Panc1 (cell line): ENCODE measurements around the gene RAB5A.

Experiments
- POLR2AphosphoS5 ChIP-seq: IDR thresholded peaks from 2 replicates; pipeline ENCODE4 v1.6.1; 2012; ENCODE audit warnings: mild to moderate bottlenecking, low read depth, low read length, moderate library complexity
- TCF7L2 ChIP-seq: IDR thresholded peaks from 2 replicates; pipeline ENCODE4 v1.6.1; 2011; ENCODE audit warnings: mild to moderate bottlenecking, low read depth, low read length, inconsistent platforms
- TF ChIP-seq, protein P1 (sequence below): fragments of 450-650 bp; IDR thresholded peaks from 2 replicates; pipeline ENCODE4 v1.5.1; 2017; ENCODE audit warnings: mild to moderate bottlenecking
- TF ChIP-seq, protein P2 (sequence below), 2 experiments: IDR thresholded peaks; 2 replicates each; pipeline ENCODE4 v1.6.1; 2011 to 2012; ENCODE audit warnings: low read depth in 2 of 2, control low read depth in 1 of 2, low read length in 1 of 2, mild to moderate bottlenecking in 1 of 2, moderate library complexity in 1 of 2; ENCODE audit not compliant: insufficient read depth in 1 of 2

DNA sequence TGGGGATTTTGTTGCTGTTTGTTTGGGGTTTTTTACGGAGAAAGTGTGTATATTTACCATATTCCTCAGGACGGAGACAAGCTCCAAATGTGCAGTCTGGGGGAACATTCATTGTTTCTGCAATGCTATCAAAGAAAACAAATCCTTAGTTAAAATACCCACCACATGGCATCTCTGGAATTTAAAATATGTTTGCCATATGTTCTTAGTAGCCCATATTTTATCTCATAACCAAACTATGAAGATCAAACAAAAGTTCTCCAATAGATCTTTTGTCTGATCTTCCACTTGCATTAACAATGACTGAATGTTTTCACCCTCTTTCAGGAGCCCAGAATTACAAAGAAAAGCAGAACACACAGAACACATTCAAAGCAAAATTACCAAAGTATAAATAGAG lies 48.2 kb upstream of the RAB5A start:
- TF ChIP-seq, protein P1, sequence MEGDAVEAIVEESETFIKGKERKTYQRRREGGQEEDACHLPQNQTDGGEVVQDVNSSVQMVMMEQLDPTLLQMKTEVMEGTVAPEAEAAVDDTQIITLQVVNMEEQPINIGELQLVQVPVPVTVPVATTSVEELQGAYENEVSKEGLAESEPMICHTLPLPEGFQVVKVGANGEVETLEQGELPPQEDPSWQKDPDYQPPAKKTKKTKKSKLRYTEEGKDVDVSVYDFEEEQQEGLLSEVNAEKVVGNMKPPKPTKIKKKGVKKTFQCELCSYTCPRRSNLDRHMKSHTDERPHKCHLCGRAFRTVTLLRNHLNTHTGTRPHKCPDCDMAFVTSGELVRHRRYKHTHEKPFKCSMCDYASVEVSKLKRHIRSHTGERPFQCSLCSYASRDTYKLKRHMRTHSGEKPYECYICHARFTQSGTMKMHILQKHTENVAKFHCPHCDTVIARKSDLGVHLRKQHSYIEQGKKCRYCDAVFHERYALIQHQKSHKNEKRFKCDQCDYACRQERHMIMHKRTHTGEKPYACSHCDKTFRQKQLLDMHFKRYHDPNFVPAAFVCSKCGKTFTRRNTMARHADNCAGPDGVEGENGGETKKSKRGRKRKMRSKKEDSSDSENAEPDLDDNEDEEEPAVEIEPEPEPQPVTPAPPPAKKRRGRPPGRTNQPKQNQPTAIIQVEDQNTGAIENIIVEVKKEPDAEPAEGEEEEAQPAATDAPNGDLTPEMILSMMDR = no peak
- TF ChIP-seq POLR2AphosphoS5 (no peak), TCF7L2 (no peak)
- TF ChIP-seq, protein P2, sequence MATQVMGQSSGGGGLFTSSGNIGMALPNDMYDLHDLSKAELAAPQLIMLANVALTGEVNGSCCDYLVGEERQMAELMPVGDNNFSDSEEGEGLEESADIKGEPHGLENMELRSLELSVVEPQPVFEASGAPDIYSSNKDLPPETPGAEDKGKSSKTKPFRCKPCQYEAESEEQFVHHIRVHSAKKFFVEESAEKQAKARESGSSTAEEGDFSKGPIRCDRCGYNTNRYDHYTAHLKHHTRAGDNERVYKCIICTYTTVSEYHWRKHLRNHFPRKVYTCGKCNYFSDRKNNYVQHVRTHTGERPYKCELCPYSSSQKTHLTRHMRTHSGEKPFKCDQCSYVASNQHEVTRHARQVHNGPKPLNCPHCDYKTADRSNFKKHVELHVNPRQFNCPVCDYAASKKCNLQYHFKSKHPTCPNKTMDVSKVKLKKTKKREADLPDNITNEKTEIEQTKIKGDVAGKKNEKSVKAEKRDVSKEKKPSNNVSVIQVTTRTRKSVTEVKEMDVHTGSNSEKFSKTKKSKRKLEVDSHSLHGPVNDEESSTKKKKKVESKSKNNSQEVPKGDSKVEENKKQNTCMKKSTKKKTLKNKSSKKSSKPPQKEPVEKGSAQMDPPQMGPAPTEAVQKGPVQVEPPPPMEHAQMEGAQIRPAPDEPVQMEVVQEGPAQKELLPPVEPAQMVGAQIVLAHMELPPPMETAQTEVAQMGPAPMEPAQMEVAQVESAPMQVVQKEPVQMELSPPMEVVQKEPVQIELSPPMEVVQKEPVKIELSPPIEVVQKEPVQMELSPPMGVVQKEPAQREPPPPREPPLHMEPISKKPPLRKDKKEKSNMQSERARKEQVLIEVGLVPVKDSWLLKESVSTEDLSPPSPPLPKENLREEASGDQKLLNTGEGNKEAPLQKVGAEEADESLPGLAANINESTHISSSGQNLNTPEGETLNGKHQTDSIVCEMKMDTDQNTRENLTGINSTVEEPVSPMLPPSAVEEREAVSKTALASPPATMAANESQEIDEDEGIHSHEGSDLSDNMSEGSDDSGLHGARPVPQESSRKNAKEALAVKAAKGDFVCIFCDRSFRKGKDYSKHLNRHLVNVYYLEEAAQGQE (IDR thresholded peaks at IDR 0.05; ENCODE audit: insufficient read depth in 1 of 2, low read depth in 2 of 2, low read length in 1 of 2) = no peak
